NT2/D1 (cell line): ENCODE results near the gene DOCK2.

Experiments
- DNase-seq: peaks from one replicate; pipeline ENCODE4 v3.0.0-alpha.2; 2011; ENCODE audit warnings: low read depth, low spot score
- H3K27me3 ChIP-seq: 2 replicates; pipeline ENCODE4 v1.6.0; 2011; ENCODE audit warnings: mild to moderate bottlenecking; ENCODE audit not compliant: insufficient read length, insufficient read depth
- H3K36me3 ChIP-seq: 2 replicates; pipeline ENCODE4 v1.6.1; 2011; ENCODE audit warnings: mild to moderate bottlenecking, low read length, mixed read lengths; ENCODE audit not compliant: insufficient read depth, insufficient read length
- H3K4me1 ChIP-seq: 2 replicates; pipeline ENCODE4 v1.5.1; 2011; ENCODE audit not compliant: insufficient read depth, insufficient read length
- H3K4me3 ChIP-seq: 2 replicates; pipeline ENCODE4 v1.5.1; 2011; ENCODE audit warnings: low read depth; ENCODE audit not compliant: insufficient read length
- H3K9ac ChIP-seq: 2 replicates; pipeline ENCODE4 v1.6.0; 2011; ENCODE audit warnings: low read depth; ENCODE audit not compliant: insufficient read length
- H3K9me3 ChIP-seq: 2 replicates; pipeline ENCODE4 v1.5.1; 2011; ENCODE audit warnings: mild to moderate bottlenecking, low read length; ENCODE audit not compliant: insufficient read depth
- SUZ12 ChIP-seq: IDR thresholded peaks from 2 replicates; pipeline ENCODE4 v1.6.1; 2011; ENCODE audit not compliant: insufficient read length, insufficient read depth; ENCODE audit errors: extremely low read depth
- YY1 ChIP-seq: IDR thresholded peaks from 2 replicates; pipeline ENCODE4 v1.6.1; 2011; ENCODE audit not compliant: insufficient read length, insufficient read depth
- ZNF274 ChIP-seq: IDR thresholded peaks from 2 replicates; pipeline ENCODE4 v1.6.1; 2011; ENCODE audit warnings: mild to moderate bottlenecking, low read depth, low read length

DOCK2 gene

DNA sequence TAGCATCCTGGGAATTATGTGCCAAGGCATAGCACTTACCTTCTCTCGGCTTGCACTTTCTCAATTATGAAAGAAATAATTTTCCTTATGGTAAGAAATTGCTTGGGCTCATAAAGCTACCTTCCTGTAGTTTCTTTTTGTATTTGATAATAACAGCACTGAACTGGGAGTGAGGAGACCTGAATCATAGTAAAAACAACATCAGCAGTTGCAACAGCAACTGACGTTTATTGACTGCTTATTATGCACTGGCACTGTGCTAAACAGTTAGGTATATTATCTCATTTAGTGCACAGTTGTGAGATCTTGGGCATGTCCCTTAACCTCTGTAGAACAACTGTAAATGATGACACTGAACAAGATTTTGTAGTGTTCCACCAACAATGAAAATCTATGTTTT lies 135.2 kb downstream of the DOCK2 start:
- Histone ChIP-seq H3K4me3 (no peak overlapping the region), H3K27me3 (no peaks in the 10 kb centered on the region), H3K36me3 (no peaks in the 10 kb centered on the region), H3K4me1 (no peaks in the 10 kb centered on the region), H3K9me3 (no peaks in the 10 kb centered on the region), H3K9ac (no peak overlapping the region)
- no peak for DNase-seq
- no peak for TF ChIP-seq ZNF274
- no peak for TF ChIP-seq SUZ12
- TF ChIP-seq YY1, result no peak

DNA sequence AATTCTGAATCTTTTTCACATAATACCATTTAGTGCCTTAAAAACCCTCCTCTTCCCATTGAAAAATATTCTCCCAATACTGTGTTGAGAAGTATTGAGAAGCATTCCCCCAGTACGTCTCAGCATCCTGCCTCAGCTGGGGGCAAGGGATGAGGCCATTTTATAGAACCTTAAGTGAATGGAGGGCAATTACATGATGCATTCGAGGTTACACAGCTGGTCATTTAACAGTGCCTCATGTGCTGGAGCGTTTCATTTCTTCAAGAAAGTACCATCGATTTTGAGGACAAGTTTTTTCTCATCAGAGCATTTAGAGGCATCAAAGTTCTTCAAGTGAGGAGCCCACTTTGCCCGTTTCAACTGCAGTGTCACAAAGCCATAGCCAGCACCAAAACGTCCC lies 135.6 kb downstream of the DOCK2 start:
- Histone ChIP-seq H3K36me3 (no peaks in the 10 kb centered on the region), H3K27me3 (no peaks in the 10 kb centered on the region)
- DNase-seq, result no peak

DNA sequence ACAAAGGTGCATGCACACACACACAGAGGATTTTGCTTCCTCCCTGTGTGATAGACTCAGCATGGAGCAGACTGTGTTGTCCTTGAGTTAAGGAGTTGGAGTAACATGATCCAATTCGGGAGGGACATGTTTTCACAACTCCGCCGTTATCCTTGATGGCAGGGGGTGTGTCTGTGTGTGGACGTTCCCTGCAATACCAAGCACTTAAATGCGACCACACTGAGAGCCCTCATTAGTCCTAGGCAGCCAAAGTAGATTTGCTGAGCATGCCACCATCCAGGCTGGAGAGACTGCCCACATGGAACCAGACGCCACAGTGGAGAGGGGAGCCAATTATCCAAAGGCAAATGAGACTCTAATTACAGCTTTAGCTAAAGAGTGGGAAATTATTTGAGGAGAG lies 140.1 kb downstream of the DOCK2 start:
- no peaks in the 10 kb centered on the region for H3K36me3 ChIP-seq
- no peak overlapping the region for H3K4me3 ChIP-seq
- H3K27me3 ChIP-seq, result no peaks in the 10 kb centered on the region
- DNase-seq, result no peak
- TF ChIP-seq ZNF274, result no peak
- TF ChIP-seq YY1, result no peak
- TF ChIP-seq SUZ12, result no peak
- H3K9me3 ChIP-seq, result no peaks in the 10 kb centered on the region
- H3K9ac ChIP-seq, result no peak overlapping the region
- no peaks in the 10 kb centered on the region for H3K4me1 ChIP-seq

More for the DNA sequence above, 135.6 kb downstream of the DOCK2 start:
- Histone ChIP-seq H3K9me3 (no peaks in the 10 kb centered on the region), H3K9ac (no peak overlapping the region), H3K4me3 (no peak overlapping the region), H3K4me1 (no peaks in the 10 kb centered on the region)
- TF ChIP-seq YY1, result no peak
- TF ChIP-seq ZNF274, result no peak
- no peak for TF ChIP-seq SUZ12

DNA sequence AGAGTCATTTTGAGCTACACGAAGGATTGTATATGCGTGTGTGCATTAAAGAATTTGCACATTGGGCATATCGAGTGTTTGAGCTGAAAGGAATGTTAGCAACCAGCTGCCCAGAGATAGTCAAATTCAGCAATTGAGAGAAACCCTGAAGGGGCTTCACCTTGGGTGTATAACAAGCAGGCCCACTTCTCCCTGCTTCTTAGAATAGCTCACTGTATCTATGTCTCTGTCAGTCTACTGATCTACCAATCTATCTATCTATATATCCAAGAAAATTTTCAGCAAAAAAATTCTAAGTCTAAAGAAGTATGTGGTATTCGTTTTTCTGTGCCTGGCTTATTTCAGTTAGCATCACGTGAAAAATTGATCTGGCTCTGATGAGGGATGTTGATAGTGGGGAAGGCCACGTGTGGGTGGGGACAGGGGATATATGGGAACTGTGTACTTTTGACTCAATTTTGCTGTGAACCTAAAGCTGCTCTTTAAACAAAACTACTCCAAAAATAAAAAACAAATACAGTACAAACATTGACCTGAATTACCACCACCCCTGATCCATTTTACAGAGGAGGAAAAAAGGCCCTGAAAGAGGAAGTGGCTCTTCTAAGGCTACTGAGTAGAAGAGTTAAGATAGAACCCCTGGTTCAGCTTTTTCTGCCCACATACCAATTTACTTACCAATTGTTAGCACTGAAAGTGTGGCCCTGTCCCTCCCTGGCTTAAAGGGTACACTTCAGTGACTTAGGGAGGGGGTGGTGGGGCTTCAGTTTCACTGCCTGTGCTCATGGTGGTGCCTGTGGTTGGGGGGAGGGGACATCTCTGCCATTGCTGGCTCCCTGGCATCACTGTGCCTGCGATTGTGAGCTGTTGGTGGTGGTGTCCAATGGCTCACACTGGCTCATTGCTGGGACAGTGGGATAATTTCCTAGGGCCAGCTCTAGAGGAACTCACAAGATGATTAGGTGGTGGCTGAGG lies 141.8 kb downstream of the DOCK2 start:
- no peak for TF ChIP-seq SUZ12
- TF ChIP-seq YY1, result no peak
- no peak for TF ChIP-seq ZNF274
- Histone ChIP-seq H3K4me3 (no peak overlapping the region), H3K9ac (no peak overlapping the region), H3K9me3 (no peaks in the 10 kb centered on the region), H3K27me3 (no peaks in the 10 kb centered on the region), H3K4me1 (no peaks in the 10 kb centered on the region), H3K36me3 (no peaks in the 10 kb centered on the region)
- DNase-seq, result no peak

DNA sequence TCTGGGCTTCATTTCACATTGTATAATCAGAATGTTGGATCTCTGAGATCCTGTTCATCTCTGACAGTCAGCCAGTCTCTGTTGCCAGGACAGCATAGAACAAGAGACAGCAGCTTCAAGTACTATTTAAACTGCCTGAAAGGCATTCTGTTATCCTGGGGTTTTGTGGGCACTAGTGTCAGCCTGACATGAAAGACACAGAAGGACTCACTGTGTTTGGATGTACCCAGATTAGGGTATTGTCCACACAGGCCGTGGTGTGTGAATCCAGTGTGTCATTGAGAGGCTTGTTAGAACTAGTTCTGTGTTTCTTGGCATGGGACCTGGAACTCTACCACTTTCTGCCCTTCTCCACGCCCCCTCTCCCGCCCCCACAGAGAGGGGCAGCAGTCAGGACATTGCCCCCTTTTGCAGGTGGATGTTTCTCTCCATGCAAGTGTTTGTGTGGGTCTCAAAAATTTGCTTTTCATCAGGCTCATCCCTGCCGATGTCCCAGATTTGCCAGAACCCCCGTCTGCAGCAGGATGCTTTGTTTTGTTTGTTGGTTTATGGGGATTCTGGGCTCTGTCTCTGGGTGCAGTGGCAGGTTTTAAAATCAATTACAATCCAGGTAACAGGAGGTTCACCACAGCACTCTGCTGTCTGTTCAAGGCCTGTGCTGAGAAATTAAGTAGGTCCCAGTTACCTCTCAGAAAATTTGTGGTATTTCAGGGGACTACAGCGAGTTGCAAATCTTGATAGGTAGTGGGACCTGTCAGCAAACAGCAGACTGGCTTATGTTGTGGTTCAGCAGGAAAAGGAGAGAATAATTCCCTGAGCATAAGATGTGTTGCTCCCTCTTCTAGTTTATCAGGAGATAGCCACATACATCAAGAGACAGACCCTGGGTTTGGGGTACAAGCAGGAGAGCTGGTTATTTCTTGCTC lies 144.6 kb downstream of the DOCK2 start:
- TF ChIP-seq ZNF274 (no peak), SUZ12 (no peak), YY1 (no peak)
- H3K27me3 ChIP-seq, result no peaks in the 10 kb centered on the region
- no peaks in the 10 kb centered on the region for H3K36me3 ChIP-seq
- no peak overlapping the region for H3K9ac ChIP-seq
- H3K9me3 ChIP-seq, result no peaks in the 10 kb centered on the region
- DNase-seq, result no peak
- no peak overlapping the region for H3K4me3 ChIP-seq
- no peaks in the 10 kb centered on the region for H3K4me1 ChIP-seq

DNA sequence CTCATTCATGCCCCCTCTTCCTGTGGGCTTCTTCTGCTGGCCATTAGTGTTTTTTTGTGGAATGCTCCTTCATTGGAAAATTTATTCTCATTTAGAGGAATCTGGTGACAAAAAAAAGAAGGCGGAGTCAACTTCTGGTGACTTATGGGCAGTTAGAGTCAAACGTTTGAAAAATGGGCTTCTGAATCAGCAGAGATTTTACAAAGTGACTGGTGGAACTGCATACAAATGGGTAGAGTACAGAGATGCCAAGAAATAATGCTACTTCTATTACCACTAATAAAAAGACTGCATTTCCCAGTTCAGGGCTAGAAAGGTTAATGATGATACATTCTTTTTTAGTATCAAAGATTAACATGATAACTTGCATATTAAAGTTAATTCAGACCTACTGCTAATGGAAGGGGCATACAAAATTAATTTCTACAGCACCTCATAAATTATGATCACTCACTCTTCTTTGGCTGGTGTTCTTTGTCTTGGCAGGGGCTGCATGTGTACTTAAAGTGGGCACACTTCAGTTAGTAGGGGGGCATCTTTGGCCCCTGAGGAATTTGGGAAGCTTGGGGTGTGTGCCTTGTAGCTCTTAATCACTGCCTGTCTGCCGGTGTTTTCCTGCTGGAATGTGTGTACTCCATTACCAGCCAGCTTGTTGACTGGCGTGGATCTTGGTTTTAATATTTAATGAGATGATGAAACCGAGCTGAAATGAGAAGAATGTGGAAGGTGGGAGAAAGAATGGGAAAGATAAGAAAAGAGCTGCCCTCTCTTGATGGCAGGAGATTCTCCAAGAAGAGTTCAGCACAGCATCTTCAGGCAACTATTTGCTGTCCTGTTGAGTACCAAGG lies 148.9 kb downstream of the DOCK2 start:
- Histone ChIP-seq H3K36me3 (no peaks in the 10 kb centered on the region), H3K4me3 (no peak overlapping the region), H3K9me3 (no peaks in the 10 kb centered on the region), H3K9ac (no peak overlapping the region), H3K4me1 (no peaks in the 10 kb centered on the region), H3K27me3 (no peaks in the 10 kb centered on the region)
- DNase-seq, result no peak
- TF ChIP-seq ZNF274 (no peak), YY1 (no peak)
